ENCODE measurements around the gene CDH15.
A peak's percentile ranks its signal among the peaks of the same experiment; 100 is the strongest.
"Not testable (repeated sequence)": the region's sequence is repeated elsewhere in the genome, so short reads cannot be mapped to it uniquely, and the experiment has no call there.

CDH15 gene

DNA sequence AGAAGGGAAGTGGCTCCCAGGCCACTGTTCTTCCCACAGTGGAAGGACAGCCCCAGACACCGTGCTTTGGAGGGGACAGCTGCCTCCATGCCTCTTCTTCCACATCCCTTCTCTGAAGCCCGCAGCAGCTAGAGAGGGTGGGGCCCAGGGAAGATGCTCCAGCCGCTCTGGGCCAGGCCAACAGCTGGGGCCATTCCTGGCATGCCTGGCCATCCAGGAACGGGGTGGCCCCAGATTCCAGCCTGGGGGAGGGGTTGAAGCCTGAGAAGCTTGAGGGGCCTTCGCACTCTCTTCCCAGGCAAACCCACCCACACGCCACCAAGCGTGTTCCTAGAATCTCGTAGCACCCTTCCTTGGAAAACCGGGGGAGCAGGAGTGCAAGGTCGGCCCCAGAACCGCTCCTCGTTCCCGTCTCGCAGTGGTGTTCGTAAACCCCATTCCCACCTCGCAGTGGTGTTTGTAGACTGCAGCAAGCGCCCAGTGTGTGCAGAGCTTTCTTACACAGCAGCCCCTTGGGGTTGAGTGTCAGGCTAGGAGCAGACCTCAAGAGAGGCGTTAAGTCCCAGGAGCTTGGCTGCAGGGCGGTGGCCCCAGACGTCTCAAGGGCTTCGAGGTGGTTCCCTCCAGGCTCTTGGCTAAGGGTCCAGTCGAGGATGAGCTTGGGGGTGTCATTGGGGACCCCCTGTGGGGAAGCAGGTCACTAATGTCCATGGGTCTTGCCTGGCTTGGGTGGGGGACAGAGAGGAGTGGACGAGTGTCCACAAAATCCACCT lies 2.7 kb downstream of the CDH15 start:
- no peak for DNase-seq

DNA sequence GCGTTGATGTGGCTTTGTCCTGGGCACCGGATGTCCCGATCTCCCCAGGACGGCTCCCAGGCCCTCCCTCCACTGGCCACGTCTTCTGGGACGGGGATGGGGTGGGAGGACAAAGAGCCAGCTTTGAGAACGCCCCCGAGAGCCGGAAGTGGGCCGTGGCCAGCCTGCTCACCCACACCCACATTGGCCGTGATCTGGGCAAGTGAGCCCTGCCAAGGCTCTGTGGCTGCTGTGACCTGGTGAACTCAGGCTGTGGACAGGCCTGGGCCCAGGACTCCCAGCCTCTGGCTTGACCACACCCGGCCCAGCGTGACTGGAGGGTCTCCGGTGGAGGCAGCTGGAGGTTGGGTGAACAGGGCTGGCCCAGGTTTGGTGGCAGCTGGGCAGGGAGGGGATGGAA lies 3.3 kb downstream of the CDH15 start:
- DNase-seq, result no peak

DNA sequence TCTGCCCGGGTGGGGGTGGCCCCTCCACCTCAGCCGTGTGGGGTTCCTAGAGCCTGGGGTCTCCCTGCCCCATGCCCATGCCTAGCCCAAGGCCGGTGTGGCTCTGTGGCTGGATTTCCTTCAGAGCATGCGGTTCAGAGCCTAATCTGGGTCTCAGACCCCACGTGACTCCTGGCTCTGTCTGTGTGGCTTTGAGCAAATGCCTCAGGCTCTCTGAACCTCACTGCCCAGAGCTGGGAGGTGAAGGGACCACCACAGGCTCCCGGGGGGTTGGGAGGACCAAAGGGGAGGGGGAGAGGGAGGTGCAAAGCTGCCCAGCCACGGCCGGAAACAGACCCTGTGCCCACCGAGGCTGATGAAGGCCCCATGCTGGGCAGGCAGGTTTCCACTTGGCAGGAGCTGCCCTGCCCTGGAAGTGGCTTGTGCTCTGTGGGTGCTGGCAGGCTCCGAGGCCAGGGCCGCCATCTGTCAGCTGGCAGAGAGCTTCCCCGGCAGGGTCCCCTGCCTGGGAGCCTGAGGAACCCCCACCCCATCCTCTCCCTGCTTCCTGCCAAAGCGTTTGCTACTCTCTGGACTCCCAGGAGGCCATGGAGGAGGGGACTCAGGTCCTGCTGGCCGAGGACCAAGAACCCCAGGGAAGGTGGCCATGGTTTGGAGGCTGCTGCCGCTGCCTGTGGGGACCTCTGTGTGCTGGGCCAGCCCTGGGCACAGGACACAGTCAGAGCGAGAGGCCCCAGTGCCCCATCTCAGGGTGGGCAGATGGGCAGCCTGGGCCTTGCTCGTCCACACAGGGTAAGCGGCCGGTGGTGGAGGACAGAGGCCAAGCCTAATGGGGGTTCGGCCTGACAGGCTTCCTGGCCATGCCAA lies 4.0 kb downstream of the CDH15 start:
- DNase-seq, result no peak

DNA sequence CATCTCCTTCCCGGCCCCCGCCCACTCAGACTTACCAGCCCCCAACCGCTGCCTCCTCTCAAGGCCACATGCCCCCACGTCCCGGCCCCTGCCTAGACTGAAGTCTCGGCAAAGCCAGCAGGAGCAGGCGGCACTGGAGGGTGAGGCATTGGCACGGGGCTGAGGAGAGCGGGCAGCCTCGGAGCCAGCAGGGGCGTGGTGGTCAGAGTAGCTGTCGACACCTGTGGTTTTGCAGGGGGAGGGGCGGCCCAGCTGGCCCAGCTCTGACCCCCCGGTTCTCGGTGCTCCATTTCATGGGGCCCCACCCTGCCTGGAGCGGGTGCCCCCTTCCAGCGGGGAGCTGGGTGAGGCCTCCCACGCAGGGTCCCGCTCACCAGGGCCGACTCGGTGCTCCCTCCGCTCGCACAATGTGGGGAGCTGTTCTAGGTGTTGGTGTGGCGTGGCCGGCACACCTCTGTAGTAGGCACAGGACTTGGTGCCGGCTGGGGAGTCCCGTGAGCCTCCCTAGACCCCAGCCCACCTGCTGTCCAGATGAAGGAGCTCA lies 4.7 kb downstream of the CDH15 start:
- DNase-seq, result no peak

GRCh38 chr16:89176717-89177116 lies 5.2 kb downstream of the CDH15 start:
- no peak for DNase-seq

GRCh38 chr16:89177501-89177900 lies 6.0 kb downstream of the CDH15 start:
- DNase-seq, result no peak

DNA sequence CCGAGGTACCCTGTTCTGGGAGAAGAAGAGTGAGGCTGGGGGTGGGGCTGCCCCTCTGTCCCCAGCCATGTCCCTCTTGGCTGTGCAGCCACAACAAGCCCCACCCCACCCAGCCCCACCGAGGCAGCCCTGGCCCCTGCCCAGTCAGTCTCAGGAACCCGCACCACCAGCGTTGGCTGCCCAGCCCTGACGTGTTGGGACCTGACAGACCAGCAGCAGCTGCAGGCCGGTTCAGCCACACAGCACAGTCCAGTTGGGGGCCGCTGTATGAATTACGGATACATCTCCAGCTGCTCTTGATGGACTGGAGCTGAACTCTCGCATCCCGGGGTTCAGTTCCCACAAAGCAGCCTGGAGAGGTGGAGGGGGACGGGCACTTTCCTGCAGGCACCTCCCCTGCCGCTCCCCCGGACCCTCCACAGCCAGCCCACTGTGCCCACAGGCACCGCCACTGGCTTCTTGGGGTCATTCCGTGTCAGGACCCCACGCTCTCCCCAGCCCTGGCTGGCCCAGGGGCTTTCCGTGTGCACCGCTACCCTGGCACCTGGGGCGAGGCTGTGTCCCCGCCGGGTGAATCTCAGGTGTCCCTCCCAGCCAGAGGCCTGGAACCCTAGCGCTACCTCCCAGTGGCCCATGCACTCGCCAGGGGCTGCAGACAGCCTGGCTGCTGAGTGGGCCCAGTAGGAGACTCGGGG lies 7.1 kb downstream of the CDH15 start:
- no peak for DNase-seq

DNA sequence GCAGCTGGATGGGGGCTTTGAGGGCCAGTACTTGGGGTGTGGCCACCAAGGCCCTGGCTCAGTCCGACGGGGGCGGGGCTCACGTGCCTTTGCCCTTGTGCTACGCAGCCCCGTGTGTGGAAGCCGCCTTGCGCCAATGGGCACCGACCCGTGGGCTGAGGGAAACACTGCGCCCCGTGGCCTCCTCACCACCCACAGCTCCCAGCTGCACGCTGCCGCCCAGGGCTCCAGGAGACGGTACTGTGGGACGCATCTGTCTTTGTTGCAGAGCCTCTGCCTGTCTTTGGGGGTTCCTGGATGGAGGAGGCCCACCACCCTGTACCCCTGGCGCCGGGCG lies 7.6 kb downstream of the CDH15 start:
- no peak for DNase-seq

- no peak for DNase-seq
These were observed 8.2 kb downstream of the CDH15 start for GRCh38 chr16:89179656-89180315.

GRCh38 chr16:89183463-89183862 lies 11.9 kb downstream of the CDH15 start:
- no peak for DNase-seq

DNA sequence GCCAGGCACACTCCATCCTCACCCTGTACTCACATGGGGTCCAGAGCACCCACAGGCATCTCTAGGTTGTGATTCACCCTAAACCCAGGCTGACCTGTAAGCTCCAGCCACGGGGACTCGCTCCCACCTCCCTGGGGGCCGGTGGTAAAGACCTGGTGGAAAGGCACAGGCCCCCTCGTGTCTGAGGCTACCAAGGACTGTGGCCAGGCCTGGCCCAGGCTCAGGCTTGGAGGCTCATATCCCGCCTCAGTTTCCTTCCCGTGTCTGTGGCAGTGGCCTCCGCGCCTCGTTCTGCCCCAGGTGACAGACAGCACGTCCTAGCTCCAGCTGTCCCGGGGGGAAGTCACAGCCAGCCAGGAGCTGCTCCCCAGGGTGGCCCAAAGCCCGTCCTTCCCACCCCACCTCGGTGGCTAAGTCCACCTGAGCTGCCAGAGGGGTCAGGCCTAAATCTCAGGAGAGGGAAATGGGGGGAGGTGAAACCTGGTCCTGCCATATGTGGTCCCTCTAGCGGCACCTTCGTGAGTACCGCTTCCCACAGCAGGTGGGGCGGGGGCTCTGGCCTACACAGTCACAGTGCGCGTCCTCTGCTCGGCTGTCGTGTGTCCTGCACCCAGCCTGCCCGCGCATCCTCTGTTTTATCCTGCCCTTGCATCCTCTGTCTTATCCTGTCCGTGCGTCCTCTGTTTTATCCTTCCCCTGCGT lies 12.6 kb downstream of the CDH15 start:
- DNase-seq, result no peak

GRCh38 chr16:89184677-89184932 lies 13.1 kb downstream of the CDH15 start:
- DNase-seq, result no peak

DNA sequence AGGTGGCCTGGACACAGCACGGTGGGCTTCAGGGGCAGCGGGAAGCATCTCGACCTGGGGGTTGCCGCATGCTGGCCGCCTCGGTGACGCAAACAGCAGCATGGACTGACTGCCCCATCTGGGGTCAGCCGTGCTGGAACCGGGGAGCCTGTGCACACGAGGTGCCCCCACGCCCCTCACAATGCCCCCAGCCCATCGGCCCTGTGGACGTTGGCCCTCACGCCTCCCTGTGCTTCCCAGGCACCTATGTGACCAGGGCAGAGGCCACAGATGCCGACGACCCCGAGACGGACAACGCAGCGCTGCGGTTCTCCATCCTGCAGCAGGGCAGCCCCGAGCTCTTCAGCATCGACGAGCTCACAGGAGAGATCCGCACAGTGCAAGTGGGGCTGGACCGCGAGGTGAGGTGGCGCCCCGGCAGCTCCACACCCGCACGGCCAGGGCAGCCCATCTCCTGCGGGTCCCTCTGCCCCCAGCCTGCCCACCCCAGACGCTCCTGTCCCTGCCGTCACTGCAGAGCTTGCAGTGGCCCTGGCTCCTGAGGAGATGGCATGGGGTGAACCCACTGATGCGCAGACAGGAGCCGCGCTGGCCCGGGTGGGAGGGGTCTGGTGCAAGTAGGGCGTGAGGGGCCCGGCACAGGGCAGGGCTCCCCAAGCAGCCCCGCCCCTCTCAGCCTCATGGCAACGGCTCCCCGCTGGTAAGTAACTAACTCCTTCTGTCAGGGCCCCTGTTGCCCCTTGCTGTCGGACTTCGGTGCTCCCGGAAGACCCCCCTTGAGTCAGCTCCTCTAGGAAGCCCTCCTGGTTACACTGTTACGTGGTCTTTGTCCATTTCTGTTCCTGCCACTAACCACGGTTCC lies 13.6 kb downstream of the CDH15 start:
- no peak for DNase-seq

DNA sequence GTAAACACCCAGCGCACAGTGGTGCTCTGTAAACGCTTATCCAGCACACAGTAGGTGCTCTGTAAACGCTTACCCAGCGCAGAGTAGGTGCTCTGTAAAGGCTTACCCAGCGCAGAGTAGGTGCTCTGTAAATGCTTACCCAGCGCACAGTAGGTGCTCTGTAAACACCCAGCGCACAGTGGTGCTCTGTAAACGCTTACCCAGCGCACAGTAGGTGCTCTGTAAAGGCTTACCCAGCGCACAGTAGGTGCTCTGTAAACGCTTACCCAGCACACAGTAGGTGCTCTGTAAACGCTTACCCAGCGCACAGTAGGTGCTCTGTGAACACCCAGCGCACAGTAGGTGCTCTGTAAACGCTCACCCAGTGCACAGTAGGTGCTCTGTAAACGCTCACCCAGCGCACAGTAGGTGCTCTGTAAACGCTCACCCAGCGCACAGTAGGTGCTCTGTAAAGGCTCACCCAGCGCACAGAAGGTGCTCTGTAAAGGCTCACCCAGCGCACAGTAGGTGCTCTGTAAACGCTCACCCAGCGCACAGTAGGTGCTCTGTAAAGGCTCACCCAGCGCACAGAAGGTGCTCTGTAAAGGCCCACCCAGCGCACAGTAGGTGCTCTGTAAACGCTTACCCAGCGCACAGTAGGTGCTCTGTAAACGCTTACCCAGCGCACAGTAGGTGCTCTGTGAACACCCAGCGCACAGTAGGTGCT lies 14.5 kb downstream of the CDH15 start:
- DNase-seq, result not testable (repeated sequence)

- not testable (repeated sequence) for DNase-seq
These were observed 15.1 kb downstream of the CDH15 start for GRCh38 chr16:89186593-89187031.

GRCh38 chr16:89187032-89187769 lies 15.7 kb downstream of the CDH15 start:
- DNase-seq, result peak; percentile 16

- no peak for DNase-seq
These were observed 16.3 kb downstream of the CDH15 start for GRCh38 chr16:89187770-89188392.

DNA sequence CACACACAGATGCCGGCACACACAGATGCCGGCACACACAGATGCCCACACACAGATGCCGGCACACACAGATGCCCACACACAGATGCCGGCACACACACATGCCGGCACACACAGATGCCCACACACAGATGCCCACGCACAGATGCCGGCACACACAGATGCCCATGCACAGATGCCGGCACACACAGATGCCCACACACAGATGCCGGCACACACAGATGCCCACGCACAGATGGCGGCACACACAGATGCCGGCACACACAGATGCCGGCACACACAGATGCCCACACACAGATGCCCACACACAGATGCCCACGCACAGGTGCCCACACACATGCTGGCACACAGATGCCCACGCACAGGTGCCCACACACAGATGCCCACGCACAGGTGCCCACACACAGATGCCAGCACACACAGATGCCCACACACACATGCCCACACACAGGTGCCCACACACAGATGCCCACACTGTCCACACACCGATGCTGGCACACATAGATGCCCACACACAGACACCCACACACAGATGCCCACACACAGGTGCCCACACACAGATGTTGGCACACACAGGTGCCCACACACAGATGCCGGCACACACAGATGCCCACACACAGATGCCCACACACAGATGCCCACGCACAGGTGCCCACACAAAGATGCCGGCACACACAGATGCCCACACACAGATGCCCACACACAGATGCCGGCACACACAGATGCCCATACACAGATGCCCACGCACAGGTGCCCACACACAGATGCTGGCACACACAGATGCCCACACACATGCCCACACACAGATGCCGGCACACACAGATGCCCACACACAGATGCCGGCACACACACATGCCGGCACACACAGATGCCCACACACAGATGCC lies 17.2 kb downstream of the CDH15 start:
- DNase-seq, result not testable (repeated sequence)
